Activated CD4-positive, alpha-beta T cell treated with anti-CD3 and anti-CD28 coated beads, Interleukin-2, amount 10 ng/mL, durations not matched to agents 24 days and 14 days (primary cell): ENCODE results near the gene ZNF717. TPM values are rescaled to one million over a fixed set of nuclear protein-coding genes. Genes with fewer than 3 reads are reported as not detected.
"Not testable (repeated sequence)": the region's sequence is repeated elsewhere in the genome, so short reads cannot be mapped to it uniquely, and the experiment has no call there.

ENCODE experiments used
- DNase-seq: peaks from one replicate; pipeline ENCODE4 v3.0.0; 2022
- H3K27ac Mint-ChIP-seq: one replicate; pipeline ENCODE4 v1.8.0; 2022; ENCODE audit warnings: mild to moderate bottlenecking, mixed read lengths
- H3K27me3 Mint-ChIP-seq: one replicate; pipeline ENCODE4 v1.8.0; 2022; ENCODE audit warnings: mixed read lengths
- H3K36me3 Mint-ChIP-seq: one replicate; pipeline ENCODE4 v1.8.0; 2022; ENCODE audit warnings: low read depth, mild to moderate bottlenecking, mixed read lengths
- H3K4me1 Mint-ChIP-seq: one replicate; pipeline ENCODE4 v1.8.0; 2021; ENCODE audit warnings: mixed read lengths
- H3K4me3 Mint-ChIP-seq: one replicate; pipeline ENCODE4 v1.8.0; 2022; ENCODE audit warnings: mild to moderate bottlenecking, moderate library complexity, mixed read lengths
- H3K9me3 Mint-ChIP-seq: one replicate; pipeline ENCODE4 v1.8.0; 2021; ENCODE audit warnings: mixed read lengths
- intact Hi-C: fragments of 100-400 bp; cut with micrococcal nuclease; formaldehyde crosslinking; loops from one replicate; pipeline ENCODE4 v1.15.1; 2023
- total RNA-seq: library from RNA; stranded (reverse); gene quantifications from 2 replicates; pipeline ENCODE4 v1.2.3, GENCODE V29; 2022

Gene ZNF717
- total RNA-seq = 10.3 and 10.8 TPM in 2 replicates

DNA sequence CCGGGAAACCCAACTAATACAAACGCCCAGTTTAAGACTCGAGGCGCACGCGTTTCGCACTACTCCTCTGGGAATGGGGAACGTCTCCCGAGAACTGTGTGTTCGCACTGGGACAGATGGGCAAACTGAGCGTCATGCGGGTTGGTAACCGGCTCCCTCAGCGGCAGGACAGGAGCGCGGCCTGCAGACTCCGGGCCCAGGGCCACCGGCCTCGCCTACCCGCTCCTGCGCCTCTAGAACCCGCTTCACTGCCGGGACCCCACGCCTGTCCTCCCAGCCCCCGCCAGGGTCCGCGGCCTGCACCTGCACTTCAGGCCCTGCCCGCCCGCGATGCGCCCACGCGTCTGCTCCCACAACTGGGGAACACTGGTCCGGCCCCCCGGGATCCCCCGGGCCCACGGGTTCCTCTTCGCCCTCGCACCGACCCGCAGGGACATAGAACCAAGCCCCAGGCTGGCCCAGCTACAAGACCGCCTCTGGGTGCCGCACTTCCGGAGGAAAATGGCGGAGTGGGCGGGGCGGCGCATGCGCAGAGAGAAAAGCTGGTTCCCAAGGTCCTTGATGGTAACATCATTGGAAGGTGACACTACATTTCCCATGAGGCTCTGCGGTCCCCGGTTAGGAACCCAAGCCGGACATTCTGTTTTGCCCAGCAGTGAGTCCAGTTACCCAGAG, at the start of gene ZNF717:
TSS of gene ZNF717 (minus strand) at position 469 of the 675 bp plus-strand sequence. CDS start 2,187 bp downstream, outside the sequence.
- intact Hi-C loops, H3K4me1 Mint-ChIP-seq: not testable (repeated sequence)
- H3K4me3 Mint-ChIP-seq = peak within 1 kb of the TSS; percentile 92

DNA sequence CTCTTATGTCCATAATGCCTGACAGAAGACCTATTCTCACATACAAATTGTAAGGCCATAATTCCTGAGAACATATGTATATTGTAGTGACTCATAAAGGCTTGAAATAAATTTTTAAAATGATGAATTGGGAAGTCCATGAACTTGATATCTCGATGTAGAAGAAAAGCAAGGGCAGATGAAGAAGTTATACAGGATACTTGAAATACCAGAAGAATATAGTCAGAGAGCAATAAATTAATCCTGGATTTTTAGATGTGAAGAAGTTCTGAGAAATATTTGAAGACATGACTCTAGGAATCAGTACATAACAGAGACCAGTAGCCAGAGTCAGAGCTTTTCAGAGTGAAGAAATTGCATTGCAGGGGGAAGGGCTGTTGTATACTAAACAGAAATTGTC, 45.7 kb upstream of the ZNF717 start:
- DNase-seq, H3K9me3 Mint-ChIP-seq, H3K27me3 Mint-ChIP-seq, H3K4me3 Mint-ChIP-seq, H3K36me3 Mint-ChIP-seq, H3K27ac Mint-ChIP-seq, H3K4me1 Mint-ChIP-seq, intact Hi-C loops: not testable (repeated sequence)

More for the DNA sequence above, at the start of gene ZNF717:
- Mint-ChIP-seq H3K9me3 (peaks cover 36% of the 10 kb centered on the region), H3K36me3 (peaks cover 34% of the 10 kb centered on the region), H3K27ac (peak within 1 kb of the TSS; percentile 93)
- peak; percentile 98 for DNase-seq
- H3K27me3 Mint-ChIP-seq = not testable (repeated sequence)

DNA sequence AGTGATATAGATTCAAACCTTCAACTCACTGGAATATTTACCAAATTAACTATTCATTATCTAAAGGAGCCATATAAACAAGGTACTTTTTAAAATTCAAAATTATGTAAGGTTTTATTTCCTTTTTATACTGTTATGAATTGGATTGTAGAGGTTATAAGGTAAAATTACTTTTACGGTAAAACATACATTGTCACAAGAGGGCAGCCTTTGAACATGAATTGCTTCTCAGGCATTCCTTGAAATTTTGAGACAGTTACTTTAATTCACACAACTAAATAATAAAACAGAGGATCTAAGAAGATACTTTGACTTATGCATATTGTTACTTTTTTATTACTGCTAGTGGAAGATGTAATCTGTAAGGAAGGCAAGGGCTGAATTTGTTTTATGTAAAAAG, 32.7 kb upstream of the ZNF717 start:
- H3K27me3 Mint-ChIP-seq, intact Hi-C loops, H3K9me3 Mint-ChIP-seq, H3K27ac Mint-ChIP-seq, DNase-seq, H3K4me3 Mint-ChIP-seq, H3K4me1 Mint-ChIP-seq, H3K36me3 Mint-ChIP-seq: not testable (repeated sequence)

DNA sequence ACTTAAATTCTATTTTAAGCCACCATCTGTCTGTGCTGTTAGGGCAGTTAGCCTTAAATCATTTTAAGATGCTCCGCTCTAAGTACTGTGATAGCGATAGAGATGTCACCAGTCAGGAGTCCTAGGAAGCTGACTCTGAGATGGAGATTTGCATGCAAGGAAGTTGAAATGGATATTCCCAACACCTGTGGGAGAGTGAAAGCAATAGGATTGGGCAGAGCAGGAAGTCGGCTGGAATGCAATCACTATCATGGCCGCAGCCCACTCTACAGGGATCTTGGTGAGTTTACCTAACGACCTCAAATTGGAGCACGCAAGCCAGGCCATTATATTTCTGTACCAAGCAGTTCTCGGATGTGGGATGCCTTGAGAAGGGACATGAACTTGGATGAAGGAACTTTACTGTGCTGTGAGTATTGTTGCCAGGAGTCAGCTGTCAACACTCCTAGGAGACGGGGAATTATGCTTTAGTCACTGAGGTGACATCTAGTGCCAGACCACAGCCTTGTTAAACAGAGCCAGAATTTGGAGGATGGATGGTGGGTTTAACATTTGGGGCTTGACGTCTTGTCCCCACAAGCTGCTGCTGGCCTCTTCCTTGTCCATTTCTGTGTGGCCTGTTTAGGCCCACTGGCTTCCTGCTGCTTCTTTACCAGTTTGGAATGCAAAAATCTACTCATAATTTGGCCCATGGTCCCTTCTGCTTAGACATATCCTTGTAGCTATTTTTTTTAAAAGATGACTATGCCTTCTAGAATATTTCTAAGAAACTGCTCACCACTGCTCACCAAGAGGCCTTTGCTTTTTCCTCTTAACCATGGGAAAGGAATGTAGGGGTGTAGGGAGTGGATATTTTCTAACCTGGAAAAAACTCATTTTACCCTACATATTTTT, 31.2 kb upstream of the ZNF717 start:
- H3K9me3 Mint-ChIP-seq, DNase-seq, H3K4me1 Mint-ChIP-seq, intact Hi-C loops, H3K36me3 Mint-ChIP-seq, H3K27ac Mint-ChIP-seq, H3K27me3 Mint-ChIP-seq, H3K4me3 Mint-ChIP-seq: not testable (repeated sequence)

DNA sequence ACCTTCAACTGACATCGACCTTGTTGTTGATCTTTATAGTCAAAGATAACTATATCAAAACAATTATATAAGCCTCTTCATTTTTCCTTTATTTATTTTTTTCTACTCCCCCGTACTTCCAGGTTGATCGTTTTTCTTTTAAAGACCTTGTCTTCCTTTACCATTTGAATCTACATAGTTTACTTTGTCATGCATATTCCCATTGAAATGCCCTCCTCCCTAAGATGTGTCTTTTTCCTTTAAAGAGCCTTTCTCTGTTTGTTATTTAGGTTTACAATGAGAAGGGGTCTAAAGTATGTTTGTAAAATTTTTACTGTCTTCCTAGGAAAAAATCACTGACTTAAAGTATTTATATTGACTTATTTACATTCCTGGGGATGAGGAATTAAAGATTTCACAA, 29.4 kb upstream of the ZNF717 start:
- H3K4me3 Mint-ChIP-seq = no peak overlapping the region
- no peaks in the 10 kb centered on the region for H3K4me1 Mint-ChIP-seq
- no peak for DNase-seq
- no peaks in the 10 kb centered on the region for H3K36me3 Mint-ChIP-seq
- H3K27me3 Mint-ChIP-seq = no peaks in the 10 kb centered on the region
- H3K9me3 Mint-ChIP-seq = no peaks in the 10 kb centered on the region
- no peak overlapping the region for H3K27ac Mint-ChIP-seq
- intact Hi-C loops = no loop called here

DNA sequence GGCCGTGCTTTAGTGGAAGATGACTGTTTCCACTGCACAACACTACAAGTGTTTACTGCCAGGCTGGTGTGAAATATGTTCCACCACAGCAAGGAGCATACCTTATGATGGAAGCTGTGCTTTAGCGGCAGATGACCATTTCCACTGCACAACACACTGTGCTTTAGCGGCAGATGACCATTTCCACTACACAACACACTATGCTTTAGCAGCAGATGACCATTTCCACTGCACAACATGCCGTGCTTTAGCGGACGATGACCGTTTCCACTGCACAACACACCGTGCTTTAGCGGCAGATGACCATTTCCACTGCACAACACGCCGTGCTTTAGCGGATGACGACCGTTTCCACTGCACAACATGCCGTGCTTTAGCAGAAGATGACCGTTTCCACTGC, 2.8 kb downstream of the ZNF717 start:
- Mint-ChIP-seq H3K27ac (no peak overlapping the region), H3K27me3 (no peaks in the 10 kb centered on the region), H3K36me3 (peaks cover 57% of the 10 kb centered on the region), H3K9me3 (peaks cover 38% of the 10 kb centered on the region), H3K4me3 (no peak overlapping the region), H3K4me1 (peaks cover 10% of the 10 kb centered on the region)
- intact Hi-C loops = no loop called here
- no peak for DNase-seq

DNA sequence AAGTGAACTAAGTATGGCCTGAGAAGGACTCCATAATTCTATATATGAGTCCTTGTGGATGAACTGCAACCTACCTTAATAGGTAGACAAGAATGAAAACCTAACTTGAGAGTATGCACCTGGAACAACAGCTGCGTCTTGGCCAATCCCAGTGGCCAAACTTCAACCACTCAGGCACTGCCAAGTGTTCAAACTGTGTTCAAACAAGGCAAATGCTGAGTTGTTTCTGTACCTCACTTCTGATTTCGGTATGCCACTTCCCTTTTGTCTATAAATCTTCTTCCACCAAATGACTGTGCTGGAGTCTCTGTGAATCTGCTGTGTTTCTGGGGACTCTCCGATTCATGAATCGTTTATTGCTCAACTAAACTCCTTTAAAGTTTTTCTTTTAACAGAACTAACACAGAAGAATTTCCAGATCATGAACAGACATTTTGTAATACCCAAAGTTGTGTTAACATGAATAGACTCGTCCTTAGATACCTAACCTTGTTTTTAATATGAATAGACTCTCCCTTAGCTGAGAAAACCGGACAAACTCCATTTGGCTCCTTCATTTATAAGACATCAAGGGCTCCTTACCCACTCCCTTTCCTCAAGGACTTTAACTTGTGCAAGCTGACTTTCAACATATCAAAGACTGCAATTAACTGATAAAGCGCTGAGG, 4.1 kb downstream of the ZNF717 start:
- Mint-ChIP-seq H3K27ac (peak overlapping the region; percentile 48), H3K36me3 (peaks cover 68% of the 10 kb centered on the region), H3K4me1 (peaks cover 10% of the 10 kb centered on the region), H3K27me3 (no peaks in the 10 kb centered on the region), H3K9me3 (peaks cover 41% of the 10 kb centered on the region), H3K4me3 (no peak overlapping the region)
- intact Hi-C loops = no loop called here
- DNase-seq = peak; percentile 58

DNA sequence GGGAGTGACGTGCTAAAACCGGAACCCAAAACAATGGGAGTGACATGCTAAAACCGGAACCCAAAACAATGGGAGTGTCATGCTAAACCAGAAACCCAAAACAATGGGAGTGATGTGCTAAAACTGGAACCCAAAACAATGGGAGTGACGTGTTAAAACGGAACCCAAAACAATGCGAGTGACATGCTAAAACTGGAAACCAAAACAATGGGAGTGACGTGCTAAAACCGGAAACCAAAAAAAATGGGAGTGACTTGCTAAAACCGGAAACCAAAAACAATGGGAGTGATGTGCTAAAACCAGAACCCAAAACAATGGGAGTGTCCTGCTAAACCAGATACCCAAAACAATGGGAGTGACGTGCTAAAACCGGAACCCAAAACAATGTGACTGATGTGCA, 7.6 kb downstream of the ZNF717 start:
- H3K27me3 Mint-ChIP-seq, DNase-seq, intact Hi-C loops, H3K4me1 Mint-ChIP-seq, H3K27ac Mint-ChIP-seq, H3K4me3 Mint-ChIP-seq: not testable (repeated sequence)
- H3K36me3 Mint-ChIP-seq = peaks cover 62% of the 10 kb centered on the region
- peaks cover 28% of the 10 kb centered on the region for H3K9me3 Mint-ChIP-seq

DNA sequence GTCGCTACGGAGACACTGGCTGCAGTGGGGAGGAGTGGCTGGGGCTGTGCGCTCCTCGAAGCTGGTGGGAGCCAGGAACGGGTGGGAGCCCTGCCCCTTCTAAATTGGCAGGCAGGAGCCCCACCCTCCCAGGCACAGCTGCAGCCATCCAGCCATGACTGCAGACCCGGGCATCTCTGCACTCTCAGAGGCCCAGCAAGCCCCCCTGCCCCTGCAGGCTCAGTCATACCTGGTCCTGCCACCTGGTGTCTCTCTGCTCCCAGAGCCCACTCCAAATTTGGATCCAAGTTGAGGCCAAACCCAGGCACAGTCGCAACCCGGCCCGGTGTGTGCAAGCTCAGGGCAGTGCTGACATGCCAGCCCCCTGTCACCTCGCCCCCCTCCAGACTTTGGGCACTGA, 13.7 kb downstream of the ZNF717 start:
- H3K4me1 Mint-ChIP-seq, H3K27ac Mint-ChIP-seq, DNase-seq, H3K4me3 Mint-ChIP-seq, H3K27me3 Mint-ChIP-seq, intact Hi-C loops: not testable (repeated sequence)
- Mint-ChIP-seq H3K9me3 (peaks cover 22% of the 10 kb centered on the region), H3K36me3 (peaks cover 34% of the 10 kb centered on the region)

DNA sequence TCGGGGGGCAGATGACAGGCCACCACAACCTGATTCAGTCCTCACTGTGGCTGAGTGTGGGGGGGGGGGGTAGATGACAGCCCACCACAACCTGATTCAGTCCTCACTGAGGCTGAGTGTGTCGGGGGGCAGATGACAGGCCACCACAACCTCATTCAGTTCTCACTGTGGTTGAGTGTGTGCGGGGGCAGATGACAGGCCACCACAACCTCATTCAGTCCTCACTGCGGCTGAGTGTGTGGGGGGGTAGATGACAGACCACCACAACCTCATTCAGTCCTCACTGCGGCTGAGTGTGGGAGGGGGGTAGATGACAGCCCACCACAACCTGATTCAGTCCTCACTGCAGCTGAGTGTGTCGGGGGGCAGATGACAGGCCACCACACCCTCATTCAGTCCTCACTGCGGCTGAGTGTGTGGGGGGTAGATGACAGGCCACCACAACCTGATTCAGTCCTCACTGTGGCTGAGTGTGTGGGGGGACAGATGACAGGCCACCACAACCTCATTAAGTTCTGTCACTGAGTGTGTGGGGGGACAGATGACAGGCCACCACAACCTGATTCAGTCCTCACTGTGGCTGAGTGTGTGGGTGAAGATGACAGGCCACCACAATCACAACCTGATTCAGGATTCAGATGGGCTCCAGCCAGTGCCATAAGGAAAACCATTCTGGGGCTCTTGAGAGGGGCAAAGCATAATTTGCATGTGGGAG, 16.9 kb downstream of the ZNF717 start:
- Mint-ChIP-seq H3K27me3 (no peaks in the 10 kb centered on the region), H3K4me1 (no peaks in the 10 kb centered on the region), H3K4me3 (no peak overlapping the region), H3K36me3 (peaks cover 38% of the 10 kb centered on the region), H3K9me3 (peaks cover 25% of the 10 kb centered on the region), H3K27ac (no peak overlapping the region)
- DNase-seq = no peak
- intact Hi-C loops = no loop called here

DNA sequence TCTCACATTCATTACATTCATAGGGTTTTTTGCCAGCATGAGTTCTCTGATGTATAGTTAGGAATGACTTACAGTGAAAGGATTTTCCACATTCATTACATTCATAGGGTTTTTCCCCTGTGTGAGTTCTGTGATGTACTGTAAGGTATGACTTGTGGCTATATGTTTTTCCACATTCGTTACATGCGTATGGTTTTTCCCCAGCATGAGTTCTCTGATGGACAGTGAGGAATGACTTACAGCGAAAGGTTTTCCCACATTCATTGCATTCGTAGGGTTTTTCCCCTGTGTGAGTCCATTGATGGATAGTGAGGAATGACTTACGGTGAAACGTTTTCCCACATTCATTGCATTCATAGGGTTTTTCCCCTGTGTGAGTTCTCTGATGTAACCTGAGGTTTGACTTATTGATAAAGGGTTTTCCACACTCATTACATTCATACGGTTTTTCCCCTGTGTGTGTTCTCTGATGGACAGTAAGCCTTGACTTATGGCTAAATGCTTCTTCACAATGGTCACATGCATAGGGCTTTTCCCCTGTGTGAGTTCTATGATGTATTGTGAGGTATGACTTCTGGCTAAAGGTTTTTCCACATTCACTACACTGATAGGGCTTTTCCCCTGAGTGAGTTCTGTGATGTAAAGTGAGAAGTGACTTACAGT, 47.4 kb downstream of the ZNF717 start:
- peaks cover 45% of the 10 kb centered on the region for H3K36me3 Mint-ChIP-seq
- H3K9me3 Mint-ChIP-seq = peaks cover 32% of the 10 kb centered on the region
- H3K4me1 Mint-ChIP-seq = no peaks in the 10 kb centered on the region
- DNase-seq = no peak
- intact Hi-C loops = no loop called here
- no peak overlapping the region for H3K4me3 Mint-ChIP-seq
- H3K27ac Mint-ChIP-seq = no peak overlapping the region
- H3K27me3 Mint-ChIP-seq = no peaks in the 10 kb centered on the region

DNA sequence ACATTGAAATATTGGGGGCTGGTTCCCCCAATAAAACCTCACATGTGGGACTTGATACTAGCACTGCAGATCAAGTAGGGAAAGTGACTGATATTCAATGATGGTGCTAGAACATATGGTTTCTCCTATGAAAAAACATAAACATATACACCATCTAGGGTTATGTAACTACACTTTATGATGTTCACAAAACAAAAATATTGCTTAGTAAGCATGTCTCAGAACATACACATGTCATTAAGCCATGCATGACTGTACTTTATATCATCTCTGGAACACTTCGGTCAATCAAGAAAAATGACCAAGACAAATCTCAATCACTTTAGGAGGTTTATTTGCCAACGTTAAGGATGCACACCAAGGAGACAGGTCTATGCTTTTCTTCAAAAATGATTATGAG, 57.4 kb downstream of the ZNF717 start:
- H3K36me3 Mint-ChIP-seq = peaks cover 9% of the 10 kb centered on the region
- no peaks in the 10 kb centered on the region for H3K27me3 Mint-ChIP-seq
- intact Hi-C loops = no loop called here
- no peaks in the 10 kb centered on the region for H3K4me1 Mint-ChIP-seq
- H3K9me3 Mint-ChIP-seq = peaks cover 46% of the 10 kb centered on the region
- no peak overlapping the region for H3K27ac Mint-ChIP-seq
- DNase-seq = no peak
- no peak overlapping the region for H3K4me3 Mint-ChIP-seq

DNA sequence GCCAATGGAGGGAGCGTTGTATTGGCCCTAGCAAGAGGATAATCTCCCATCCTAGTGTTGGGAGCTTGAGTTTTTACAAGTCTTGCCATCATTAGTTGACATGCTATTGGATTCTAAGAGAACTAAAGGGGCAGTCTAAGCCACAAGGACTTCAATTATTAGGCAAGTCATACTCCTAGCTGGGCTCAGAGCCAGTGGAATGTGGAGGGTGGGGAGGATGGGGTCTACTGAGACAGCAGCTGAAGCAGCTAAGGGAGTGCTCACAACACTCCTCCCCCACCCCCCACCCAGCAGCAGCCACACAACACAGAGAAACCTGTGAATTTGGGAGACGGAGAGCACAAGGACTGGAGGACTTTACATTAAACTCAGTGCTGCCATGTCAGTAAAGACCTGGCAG, 93.3 kb downstream of the ZNF717 start:
- Mint-ChIP-seq H3K27me3 (no peaks in the 10 kb centered on the region), H3K27ac (no peak overlapping the region), H3K4me3 (no peak overlapping the region), H3K9me3 (peaks cover 12% of the 10 kb centered on the region), H3K4me1 (no peaks in the 10 kb centered on the region), H3K36me3 (no peaks in the 10 kb centered on the region)
- intact Hi-C loops = no loop called here
- no peak for DNase-seq
